Measurements from ENCODE around the gene STXBP3.
"Not testable (repeated sequence)": the region's sequence is repeated elsewhere in the genome, so short reads cannot be mapped to it uniquely, and the experiment has no call there.

STXBP3 gene

GRCh38 chr1:108729481-108729880 lies 17.0 kb upstream of the STXBP3 start:
- no peak for DNase-seq

GRCh38 chr1:108732398-108732797 lies 14.1 kb upstream of the STXBP3 start:
- no peak for DNase-seq

- no peak for DNase-seq
Observed at GRCh38 chr1:108734171-108734865, 12.2 kb upstream of the STXBP3 start.

- DNase-seq = no peak
Observed at GRCh38 chr1:108742253-108742652, 4.2 kb upstream of the STXBP3 start.

- DNase-seq = no peak
Observed at GRCh38 chr1:108745980-108746381, 493 bp upstream of the STXBP3 start.

- peak; percentile 69 for DNase-seq
Observed at GRCh38 chr1:108747171-108747850, 837 bp downstream of the STXBP3 start.

GRCh38 chr1:108747898-108748297 lies 1.4 kb downstream of the STXBP3 start:
- no peak for DNase-seq

- no peak for DNase-seq
Observed at GRCh38 chr1:108749081-108749480, 2.6 kb downstream of the STXBP3 start.

GRCh38 chr1:108750476-108751181 lies 4.2 kb downstream of the STXBP3 start:
- DNase-seq = no peak

GRCh38 chr1:108753363-108753762 lies 6.9 kb downstream of the STXBP3 start:
- no peak for DNase-seq

- DNase-seq = no peak
Observed at GRCh38 chr1:108758796-108759195, 12.3 kb downstream of the STXBP3 start.

GRCh38 chr1:108767115-108767514 lies 20.6 kb downstream of the STXBP3 start:
- DNase-seq = no peak

GRCh38 chr1:108767708-108768107 lies 21.2 kb downstream of the STXBP3 start:
- DNase-seq = no peak

GRCh38 chr1:108777839-108778238 lies 31.4 kb downstream of the STXBP3 start:
- no peak for DNase-seq

- DNase-seq = no peak
Observed at GRCh38 chr1:108779455-108779854, 33.0 kb downstream of the STXBP3 start.

- no peak for DNase-seq
Observed at GRCh38 chr1:108780937-108781574, 34.6 kb downstream of the STXBP3 start.

GRCh38 chr1:108781575-108781944 lies 35.1 kb downstream of the STXBP3 start:
- not testable (repeated sequence) for DNase-seq

GRCh38 chr1:108785264-108785663 lies 38.8 kb downstream of the STXBP3 start:
- no peak for DNase-seq

GRCh38 chr1:108785880-108786279 lies 39.4 kb downstream of the STXBP3 start:
- no peak for DNase-seq

GRCh38 chr1:108791790-108792189 lies 45.3 kb downstream of the STXBP3 start:
- DNase-seq = no peak

GRCh38 chr1:108792420-108792819 lies 45.9 kb downstream of the STXBP3 start:
- no peak for DNase-seq

- DNase-seq = no peak
Observed at GRCh38 chr1:108799001-108799400, 52.5 kb downstream of the STXBP3 start.

GRCh38 chr1:108801101-108801500 lies 54.6 kb downstream of the STXBP3 start:
- DNase-seq = no peak

GRCh38 chr1:108803548-108803947 lies 57.1 kb downstream of the STXBP3 start:
- DNase-seq = no peak
